NOMO-1 treated with dmso at 0.1 percent for 144 hours (cell line): ENCODE measurements around the gene KRT78.

ENCODE experiments used
- DNase-seq: peaks from one replicate; lab custom pipeline; 2025; ENCODE audit not compliant: unreplicated experiment; lab: John Stamatoyannopoulos, UW

The KRT78 gene

GRCh38 chr12:52826611-52827498 is 21.9 kb downstream of the KRT78 start:
- no peak for DNase-seq

DNA sequence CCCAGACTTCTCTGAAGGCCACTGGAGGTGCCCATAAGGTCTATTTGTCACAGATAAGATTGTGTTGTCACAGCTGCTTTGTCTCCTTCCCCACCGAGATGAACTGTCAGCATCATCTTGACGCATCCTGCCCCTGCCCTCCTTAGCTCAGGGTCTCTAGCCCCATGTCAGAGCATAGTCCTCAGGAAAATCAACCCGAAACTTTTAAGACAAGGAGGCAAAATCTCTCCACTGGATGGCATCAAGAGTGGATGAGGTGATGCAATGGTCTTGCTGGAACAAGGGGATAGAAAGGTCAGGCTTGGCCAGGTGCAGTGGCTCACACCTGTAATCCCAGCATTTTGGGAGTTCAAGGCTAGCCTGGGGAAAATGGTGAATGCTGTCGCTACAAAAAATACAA is 22.8 kb downstream of the KRT78 start:
- no peak for DNase-seq

DNA sequence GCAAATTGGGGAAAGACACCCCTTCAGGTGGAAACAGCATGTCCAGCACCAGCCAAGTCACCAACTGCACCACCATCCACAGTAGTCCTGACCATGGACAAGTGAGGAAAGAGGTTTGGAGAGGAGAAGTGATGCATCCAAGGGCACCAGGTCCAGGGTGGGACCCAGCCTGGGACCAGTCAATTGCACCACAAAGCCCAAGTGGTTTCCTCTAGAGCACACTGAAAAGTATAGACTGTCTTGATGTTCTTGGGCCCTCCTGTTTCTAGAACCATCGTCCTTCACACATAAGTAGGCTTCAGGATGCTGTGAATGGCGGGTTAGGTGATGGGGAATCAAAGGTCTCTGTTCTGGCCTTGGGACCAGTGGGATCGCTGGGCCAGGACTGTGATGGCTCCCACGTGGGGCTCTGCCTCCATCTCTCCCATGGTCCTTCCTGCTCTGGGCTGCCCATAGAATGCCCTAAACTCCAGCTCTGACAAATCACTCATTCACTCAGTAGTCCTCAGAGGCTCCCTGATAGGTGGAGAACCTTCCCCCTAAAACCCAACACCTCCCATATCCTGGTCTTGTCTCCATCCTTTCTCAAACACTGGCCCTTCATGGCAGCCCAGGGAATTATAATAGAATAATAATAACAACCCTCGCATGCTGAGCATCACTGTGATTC is 23.9 kb downstream of the KRT78 start:
- no peak for DNase-seq

GRCh38 chr12:52823761-52824450 is 24.9 kb downstream of the KRT78 start:
- DNase-seq = no peak

DNA sequence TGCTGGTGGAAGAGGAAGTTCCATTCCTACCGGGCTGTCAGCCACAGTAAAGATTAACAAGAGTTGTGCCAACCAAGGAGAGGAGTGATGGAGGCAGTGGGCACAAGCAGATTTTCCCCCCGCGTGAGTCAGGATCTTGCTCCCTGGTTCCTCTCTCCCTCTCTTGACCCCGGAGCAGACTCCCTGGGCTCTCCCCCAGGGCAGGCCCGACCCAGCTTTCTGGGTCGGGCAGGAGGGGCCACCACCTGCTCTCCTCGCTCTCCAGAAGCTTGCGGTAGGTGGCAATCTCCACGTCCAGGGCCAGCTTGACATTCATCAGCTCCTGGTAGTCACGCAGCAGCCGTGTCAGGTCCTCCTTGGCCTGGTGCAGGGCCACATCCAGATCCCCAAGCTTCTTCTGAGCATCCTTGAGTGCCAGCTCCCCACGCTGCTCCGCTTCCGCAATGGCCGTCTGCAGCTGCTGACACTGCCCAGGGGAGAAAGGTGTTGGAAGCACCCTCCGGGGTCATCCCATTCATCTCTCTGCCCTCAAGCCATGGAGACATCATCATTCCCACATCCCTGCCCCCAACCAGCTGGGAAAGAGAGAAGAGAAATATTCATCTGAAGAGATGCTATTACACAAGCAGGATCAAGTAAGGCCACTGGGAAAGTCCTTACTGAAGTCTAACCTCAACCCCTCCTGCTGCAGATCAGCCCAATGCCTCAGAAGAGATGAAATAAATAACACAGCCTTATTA is 25.9 kb downstream of the KRT78 start:
- no peak for DNase-seq

DNA sequence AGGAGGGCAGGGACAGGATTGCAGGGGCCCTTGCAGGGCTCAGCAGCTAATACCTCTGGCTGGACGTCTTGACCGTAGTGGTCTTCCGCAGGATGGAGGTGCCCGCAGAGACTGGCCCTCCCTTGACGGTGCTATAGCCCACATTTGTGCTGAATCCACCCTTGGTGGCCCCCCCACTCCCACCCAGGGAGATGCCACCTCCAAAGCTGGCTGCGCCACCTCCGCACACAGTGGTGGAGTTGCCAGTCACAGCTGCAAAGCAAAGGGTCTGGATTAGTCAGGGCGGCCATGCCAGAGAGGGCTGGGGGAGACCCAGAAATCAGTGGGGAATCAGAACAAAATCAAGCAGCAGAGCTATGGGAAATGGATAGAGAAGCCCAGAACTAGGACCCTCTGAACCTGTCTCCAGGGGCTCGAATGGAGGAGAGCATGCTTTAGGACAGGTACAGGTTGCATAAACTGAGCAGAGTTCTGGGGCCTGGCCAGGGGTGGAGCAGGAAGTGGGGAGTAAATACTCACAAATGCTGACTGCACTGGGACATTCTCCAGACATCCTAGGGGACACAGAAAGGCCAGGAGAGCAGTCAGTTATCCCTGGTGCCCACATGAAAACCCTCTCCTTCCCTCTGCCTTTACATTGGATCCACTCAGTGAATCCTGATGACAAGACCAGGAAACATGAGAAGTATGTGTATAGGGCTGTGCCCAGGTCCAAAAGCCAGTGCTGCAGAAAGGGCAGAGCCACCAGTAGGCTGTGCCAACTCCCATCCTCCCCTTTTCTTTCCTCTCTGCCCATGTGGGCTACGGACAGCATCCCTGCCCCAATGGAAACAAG is 26.8 kb downstream of the KRT78 start:
- no peak for DNase-seq

GRCh38 chr12:52821071-52821730 is 27.6 kb downstream of the KRT78 start:
- no peak for DNase-seq

DNA sequence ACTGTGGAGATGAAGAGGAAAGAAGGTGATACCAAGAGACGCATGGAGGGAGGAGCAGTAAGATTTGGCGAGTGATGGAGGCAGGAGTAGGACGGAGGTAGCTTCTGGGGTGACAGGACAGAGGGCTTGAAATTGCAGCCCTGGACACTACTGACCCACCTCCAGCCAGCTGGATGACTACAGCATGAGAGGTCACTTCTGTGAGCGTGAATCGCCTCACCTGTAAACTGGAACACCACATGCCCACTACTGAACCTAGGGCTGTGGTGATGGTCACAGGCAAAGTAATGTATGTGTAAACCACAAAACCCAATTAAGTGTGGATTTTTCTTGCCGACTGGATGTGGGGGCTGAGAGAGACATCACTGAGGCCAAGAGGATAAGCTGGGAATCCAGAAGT is 28.3 kb downstream of the KRT78 start:
- no peak for DNase-seq

DNA sequence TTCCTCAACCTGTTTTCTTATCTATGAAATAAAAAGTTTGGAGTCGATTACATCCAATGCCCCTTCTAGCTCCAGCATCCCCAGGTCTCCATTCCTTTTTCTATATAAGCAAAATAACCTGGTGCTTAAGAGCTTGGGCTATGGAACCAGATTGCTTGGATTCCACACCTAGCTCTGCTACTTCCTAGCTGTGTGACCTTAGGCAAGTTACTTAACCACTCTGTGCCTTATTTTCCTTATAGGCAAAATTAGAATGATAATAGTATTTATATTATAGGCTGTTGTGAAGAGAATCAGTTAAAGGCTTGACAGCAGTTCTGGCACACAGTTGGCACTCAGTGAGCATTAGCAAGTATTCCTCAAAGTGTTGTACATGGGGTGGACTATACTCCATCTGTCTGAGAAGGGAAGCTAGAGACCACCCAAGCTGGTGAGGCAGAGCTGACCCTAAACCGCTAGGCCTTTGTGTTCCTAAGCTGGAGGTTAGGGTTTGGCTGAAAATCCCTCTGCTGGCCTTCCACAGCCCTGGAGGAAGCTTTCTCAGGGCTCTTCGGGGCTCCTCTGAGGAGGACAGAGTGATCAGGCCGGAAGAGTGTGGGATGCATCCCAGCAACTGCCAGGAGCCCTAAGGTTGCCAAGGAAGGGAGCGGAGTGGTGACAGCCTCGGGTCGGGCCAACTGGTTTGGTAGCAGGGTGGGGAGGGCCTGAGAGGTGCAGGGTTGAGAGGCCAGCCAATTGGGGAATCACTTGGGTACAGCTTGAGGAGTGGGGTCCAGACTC is 28.9 kb downstream of the KRT78 start:
- DNase-seq = no peak

DNA sequence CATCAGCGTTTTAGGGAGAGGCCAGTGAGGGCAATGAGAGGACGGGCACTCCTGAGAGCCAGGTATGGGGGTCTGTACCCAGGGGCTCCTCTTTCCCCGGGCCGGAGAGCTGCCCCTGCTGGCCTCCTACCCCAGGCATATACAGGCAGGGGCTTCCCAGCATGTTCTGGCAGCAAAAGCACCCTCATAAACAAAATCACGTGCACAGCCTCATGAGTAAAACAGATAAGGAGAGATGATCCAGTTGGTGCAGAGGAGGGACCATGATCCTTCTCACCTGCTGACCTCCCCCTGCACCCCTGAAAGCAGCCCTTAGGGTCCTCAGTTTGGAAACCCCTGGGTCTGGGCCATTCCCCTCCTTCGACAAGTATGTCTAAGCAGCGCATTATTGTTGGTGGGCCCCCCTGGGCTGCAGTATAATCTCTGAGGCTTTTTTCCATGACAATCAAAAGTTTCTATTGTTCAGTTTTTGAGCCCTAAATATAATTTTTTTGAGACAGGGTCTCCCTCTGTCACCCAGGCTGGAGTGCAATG is 29.8 kb downstream of the KRT78 start:
- no peak for DNase-seq

DNA sequence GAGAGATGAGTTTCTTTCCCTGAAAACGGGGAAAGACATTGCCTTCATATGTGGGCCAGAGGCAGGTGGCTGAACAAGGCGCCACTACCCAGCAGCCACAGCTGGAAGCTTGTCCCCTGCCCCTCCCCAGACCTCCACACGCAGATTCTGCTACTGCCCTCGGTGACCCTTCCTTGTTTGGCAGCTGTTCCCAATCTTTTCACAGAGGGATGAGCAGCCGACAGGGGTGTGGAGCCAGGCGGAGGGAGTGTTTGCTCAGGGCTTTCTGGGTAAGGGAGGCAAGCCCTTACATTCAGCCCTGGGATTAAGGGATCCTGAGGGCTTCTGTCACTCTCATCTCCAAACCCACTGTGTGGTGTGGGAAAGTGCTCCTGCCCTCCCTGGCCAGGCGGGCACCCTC is 30.4 kb downstream of the KRT78 start:
- no peak for DNase-seq

DNA sequence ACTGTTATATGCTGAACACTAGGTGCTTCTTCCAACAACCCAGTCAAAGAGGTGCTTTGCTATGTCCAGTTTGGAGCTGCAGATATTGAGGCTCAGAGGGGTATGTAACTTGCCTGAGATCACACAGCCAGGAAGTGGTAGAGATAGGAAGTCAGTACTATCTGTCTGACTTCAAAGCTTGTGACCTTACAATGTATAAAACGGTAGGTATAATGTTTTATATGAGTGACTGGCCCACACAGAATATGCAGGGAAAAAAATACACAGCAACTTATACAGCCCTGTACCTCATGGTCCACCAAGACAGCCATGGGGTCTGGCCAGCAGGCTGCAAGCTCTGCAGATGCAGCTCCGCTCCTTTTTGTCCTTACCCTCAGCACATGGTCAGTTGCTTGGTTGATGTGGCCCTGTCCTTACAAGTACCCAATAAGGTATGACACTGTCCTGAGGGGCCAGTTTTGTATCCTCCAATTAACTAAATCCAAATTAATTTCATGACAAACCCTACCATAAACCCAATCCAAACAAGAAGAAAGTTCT is 31.0 kb downstream of the KRT78 start:
- DNase-seq = no peak

GRCh38 chr12:52817003-52817698 is 31.6 kb downstream of the KRT78 start:
- no peak for DNase-seq

DNA sequence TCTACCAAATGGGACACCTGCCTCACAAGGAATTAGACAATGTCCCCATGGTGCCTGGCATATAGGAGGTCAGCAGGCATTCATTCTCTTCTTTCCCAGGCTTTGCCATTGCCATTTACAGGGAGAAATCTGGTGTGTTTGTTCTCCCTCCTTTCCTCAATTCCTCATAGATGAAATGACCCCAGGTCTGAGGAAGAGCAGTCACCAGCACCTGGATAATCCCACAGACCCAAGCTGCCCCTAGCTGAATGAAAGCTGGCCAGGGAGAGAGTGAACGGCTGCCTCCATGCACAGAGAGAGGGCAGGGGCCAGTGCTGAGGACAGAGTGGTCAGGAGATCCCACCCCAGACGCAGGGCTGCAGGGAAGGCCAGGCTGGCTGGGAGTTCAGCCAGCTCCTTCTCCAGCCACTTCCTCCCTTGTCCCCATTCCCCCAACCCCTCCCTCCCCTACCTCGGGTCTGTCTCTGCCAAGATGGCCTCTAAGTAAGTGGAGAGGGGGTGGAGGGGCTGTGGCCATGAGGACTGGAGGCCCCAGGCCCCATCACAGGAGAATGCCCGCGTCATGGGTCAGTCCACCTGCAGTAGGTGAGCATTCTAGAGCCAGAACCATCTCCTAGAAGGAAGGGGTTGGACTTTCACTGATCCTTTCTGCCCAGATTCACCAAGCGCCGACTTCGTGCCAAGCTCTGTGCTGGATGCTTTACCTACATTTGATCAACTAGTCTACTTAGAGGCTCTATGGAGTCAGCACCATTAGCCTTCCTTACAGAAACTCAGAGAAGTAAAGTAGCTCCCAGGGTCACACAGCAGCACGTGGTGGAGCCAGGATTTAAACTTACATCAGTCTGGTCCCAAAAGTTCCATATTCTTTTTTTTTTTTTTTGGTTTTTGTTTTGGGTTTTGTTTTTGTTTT is 32.9 kb downstream of the KRT78 start:
- no peak for DNase-seq

- DNase-seq = no peak
These were observed 33.6 kb downstream of the KRT78 start for GRCh38 chr12:52815161-52815560.

- DNase-seq = no peak
These were observed 34.1 kb downstream of the KRT78 start for GRCh38 chr12:52814710-52815155.
